Muscle layer of duodenum (tissue), 2 donors: ENCODE measurements around the gene NEU4.
"Not testable (repeated sequence)": the region's sequence is repeated elsewhere in the genome, so short reads cannot be mapped to it uniquely, and the experiment has no call there.

Source experiments
- H3K27ac ChIP-seq: one replicate; pipeline ENCODE4 v1.7.0; 2013; ENCODE audit warnings: mild to moderate bottlenecking, low read length
- H3K27me3 ChIP-seq: one replicate; pipeline ENCODE4 v1.7.0; 2013; ENCODE audit warnings: low read depth, mild to moderate bottlenecking, control low read depth, low read length
- H3K36me3 ChIP-seq, 2 donors: one replicate each; pipeline ENCODE4 v1.7.0; 2013; ENCODE audit warnings: low read length in 2 of 2, control low read depth in 1 of 2, mild to moderate bottlenecking in 1 of 2; ENCODE audit not compliant: insufficient read depth in 2 of 2, control insufficient read depth in 1 of 2
- H3K4me1 ChIP-seq, 2 donors: one replicate each; pipeline ENCODE4 v1.7.0; 2013; ENCODE audit warnings: low read length in 2 of 2, mild to moderate bottlenecking in 2 of 2, control low read depth in 1 of 2, moderate library complexity in 1 of 2; ENCODE audit not compliant: insufficient read depth in 2 of 2, control insufficient read depth in 1 of 2
- H3K4me3 ChIP-seq, 2 donors: one replicate each; pipeline ENCODE4 v1.7.0; 2013; ENCODE audit warnings: low read length in 2 of 2, low read depth in 1 of 2, mild to moderate bottlenecking in 1 of 2
- H3K9me3 ChIP-seq, 2 donors: one replicate each; pipeline ENCODE4 v1.7.0; 2013; ENCODE audit warnings: low read length in 2 of 2, control low read depth in 1 of 2, mild to moderate bottlenecking in 1 of 2; ENCODE audit not compliant: control insufficient read depth in 1 of 2
- donor health status: healthy.

Gene NEU4

GRCh38 chr2:241796209-241796608, 12.8 kb upstream of the NEU4 start:
- no peaks in the 10 kb centered on the region for H3K9me3 ChIP-seq
- no peak overlapping the region for H3K27ac ChIP-seq
- H3K4me1 ChIP-seq: no peaks in the 10 kb centered on the region
- no peaks in the 10 kb centered on the region for H3K36me3 ChIP-seq
- H3K27me3 ChIP-seq: no peaks in the 10 kb centered on the region
- H3K4me3 ChIP-seq: no peak overlapping the region

GRCh38 chr2:241796610-241797138, 12.3 kb upstream of the NEU4 start:
- H3K4me1 ChIP-seq: no peaks in the 10 kb centered on the region
- H3K9me3 ChIP-seq: no peaks in the 10 kb centered on the region

DNA sequence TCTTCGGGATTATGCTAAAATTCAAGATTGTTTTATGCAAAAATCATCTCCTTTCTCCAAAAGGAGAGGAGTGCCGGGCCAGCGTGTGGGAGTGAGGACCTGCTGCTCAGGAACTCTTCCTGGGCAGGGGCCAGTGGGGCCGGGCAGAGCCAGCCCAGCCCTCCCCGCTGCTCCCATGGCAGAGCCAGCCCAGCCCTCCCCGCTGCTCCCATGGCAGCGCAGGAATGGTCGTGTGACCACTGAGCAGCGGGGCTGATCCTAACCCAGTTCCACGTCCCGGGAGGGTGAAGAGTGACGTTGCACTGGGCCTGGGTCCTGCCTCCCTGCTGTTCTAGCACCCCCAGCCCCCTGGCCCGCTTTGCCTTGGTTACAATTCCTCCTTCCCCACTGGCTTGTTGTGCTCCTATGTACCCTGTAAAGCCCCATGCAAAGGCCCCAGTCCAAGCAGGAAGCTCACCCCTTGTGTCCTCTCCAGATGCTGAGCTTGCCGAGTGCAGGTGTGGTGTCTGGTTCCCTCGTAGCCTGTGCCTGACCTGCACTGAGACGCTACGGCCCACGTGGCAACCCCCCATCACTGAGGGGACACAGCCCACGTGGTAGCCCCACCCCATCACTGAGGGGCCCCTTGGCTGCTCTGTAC, 11.4 kb upstream of the NEU4 start:
- Histone ChIP-seq H3K27ac (no peak overlapping the region), H3K27me3 (no peaks in the 10 kb centered on the region), H3K4me3 (no peak overlapping the region), H3K36me3 (no peaks in the 10 kb centered on the region), H3K9me3 (no peaks in the 10 kb centered on the region), H3K4me1 (no peaks in the 10 kb centered on the region)

More at GRCh38 chr2:241796610-241797138, 12.3 kb upstream of the NEU4 start:
- Histone ChIP-seq H3K27ac (no peak overlapping the region), H3K36me3 (no peaks in the 10 kb centered on the region), H3K27me3 (no peaks in the 10 kb centered on the region), H3K4me3 (no peak overlapping the region)

- Histone ChIP-seq H3K27me3 (no peaks in the 10 kb centered on the region), H3K36me3 (no peaks in the 10 kb centered on the region), H3K9me3 (no peaks in the 10 kb centered on the region), H3K27ac (no peak overlapping the region), H3K4me1 (peaks cover 0 to 4% of the 10 kb centered on the region in 2 donors), H3K4me3 (no peak overlapping the region)
Measured at GRCh38 chr2:241798081-241798630, 10.8 kb upstream of the NEU4 start.

DNA sequence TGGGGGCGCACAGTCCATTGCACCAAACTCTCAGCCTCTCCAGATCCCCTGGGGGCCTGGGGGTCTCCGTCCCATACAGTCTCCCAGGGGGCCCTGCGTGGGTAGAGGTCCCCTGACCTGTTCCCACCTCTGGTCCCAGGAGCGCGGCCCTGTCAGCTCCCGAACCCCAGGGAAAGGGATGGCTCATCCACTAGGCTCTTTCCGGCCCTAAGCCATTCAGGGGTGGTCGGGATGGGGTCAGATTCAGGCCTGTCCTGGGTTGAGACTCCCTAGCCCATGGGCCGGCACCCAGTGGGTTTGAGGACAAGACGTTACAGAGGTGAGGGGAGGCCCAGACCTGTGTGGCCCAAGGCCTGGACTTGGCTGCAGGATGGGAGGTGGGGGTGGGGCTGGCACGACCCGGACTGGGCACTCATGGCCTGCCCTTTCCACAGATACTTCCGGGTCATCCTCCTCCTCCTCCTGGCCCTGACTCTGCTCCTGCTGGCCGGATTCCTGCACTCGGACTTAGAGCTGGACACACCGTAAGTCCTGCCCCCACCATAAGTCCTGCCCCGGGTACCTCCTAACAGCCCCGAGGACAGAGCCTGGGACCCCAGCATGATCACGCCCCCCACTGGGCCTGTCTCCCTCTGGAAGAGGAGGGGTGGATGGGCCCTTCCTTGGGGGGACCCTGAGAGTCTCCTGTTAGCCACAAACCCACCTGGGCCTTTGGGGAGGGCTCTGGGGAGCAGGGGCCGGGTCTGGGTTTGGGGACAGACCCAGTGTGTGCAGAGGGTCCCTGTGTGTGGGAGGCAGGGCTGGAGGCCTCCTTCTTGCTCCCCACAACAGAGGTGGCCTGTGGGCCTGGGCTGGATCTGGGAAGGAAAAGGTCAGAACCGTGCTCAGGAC, 10.1 kb upstream of the NEU4 start:
- Histone ChIP-seq H3K4me3 (no peak overlapping the region), H3K36me3 (no peaks in the 10 kb centered on the region), H3K9me3 (no peaks in the 10 kb centered on the region), H3K27ac (no peak overlapping the region), H3K27me3 (peaks cover under 1% of the 10 kb centered on the region), H3K4me1 (peaks cover 0 to 11% of the 10 kb centered on the region in 2 donors)

GRCh38 chr2:241799522-241800197, 9.3 kb upstream of the NEU4 start:
- H3K4me1 ChIP-seq: peaks cover 0 to 19% of the 10 kb centered on the region in 2 donors
- no peak overlapping the region for H3K4me3 ChIP-seq
- no peak overlapping the region for H3K27ac ChIP-seq
- no peaks in the 10 kb centered on the region for H3K36me3 ChIP-seq
- H3K9me3 ChIP-seq: no peaks in the 10 kb centered on the region
- peaks cover 8% of the 10 kb centered on the region for H3K27me3 ChIP-seq

DNA sequence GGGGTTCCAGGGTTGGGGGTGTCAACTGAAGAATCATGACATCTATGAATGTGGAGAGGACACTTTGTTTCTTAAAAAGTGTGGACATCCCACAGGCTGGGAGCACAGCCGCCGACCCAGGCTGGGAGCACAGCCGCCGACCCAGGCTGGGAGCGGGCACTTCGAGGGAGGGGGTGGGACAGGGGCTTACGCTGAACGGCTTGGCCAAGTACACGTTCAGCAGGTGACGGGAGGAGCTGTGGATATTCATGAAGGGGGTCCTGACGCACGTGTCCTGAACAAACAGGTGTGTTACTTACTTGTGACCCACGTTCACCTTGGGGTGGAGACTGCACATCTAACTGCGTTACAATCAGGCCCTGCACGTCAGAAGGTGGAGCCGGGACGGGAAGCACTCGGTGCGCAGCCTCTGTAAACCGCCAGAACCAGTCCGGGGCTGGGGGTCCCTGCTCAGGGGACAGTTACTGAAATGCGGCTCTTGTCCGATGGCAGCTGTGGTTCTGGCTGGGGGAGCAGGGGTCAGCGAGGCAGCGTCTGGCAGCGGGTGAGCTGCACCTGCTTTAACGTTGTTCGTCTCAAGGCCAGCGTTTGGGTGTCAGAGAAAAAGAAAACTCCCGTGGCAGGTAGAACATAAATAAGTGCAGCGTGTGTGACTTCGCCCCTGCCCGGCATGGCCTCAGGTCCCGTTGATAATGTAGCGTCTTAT, 8.6 kb upstream of the NEU4 start:
- peaks cover 11% of the 10 kb centered on the region for H3K27me3 ChIP-seq
- peaks cover 0 to 20% of the 10 kb centered on the region in 2 donors for H3K4me1 ChIP-seq
- H3K4me3 ChIP-seq, H3K36me3 ChIP-seq, H3K9me3 ChIP-seq, H3K27ac ChIP-seq: not testable (repeated sequence)

- Histone ChIP-seq H3K9me3 (no peaks in the 10 kb centered on the region), H3K27me3 (peaks cover 11% of the 10 kb centered on the region), H3K4me1 (peaks cover 0 to 20% of the 10 kb centered on the region in 2 donors), H3K36me3 (no peaks in the 10 kb centered on the region), H3K27ac (no peak overlapping the region), H3K4me3 (no peak overlapping the region)
Measured at GRCh38 chr2:241801611-241802420, 7.2 kb upstream of the NEU4 start.

DNA sequence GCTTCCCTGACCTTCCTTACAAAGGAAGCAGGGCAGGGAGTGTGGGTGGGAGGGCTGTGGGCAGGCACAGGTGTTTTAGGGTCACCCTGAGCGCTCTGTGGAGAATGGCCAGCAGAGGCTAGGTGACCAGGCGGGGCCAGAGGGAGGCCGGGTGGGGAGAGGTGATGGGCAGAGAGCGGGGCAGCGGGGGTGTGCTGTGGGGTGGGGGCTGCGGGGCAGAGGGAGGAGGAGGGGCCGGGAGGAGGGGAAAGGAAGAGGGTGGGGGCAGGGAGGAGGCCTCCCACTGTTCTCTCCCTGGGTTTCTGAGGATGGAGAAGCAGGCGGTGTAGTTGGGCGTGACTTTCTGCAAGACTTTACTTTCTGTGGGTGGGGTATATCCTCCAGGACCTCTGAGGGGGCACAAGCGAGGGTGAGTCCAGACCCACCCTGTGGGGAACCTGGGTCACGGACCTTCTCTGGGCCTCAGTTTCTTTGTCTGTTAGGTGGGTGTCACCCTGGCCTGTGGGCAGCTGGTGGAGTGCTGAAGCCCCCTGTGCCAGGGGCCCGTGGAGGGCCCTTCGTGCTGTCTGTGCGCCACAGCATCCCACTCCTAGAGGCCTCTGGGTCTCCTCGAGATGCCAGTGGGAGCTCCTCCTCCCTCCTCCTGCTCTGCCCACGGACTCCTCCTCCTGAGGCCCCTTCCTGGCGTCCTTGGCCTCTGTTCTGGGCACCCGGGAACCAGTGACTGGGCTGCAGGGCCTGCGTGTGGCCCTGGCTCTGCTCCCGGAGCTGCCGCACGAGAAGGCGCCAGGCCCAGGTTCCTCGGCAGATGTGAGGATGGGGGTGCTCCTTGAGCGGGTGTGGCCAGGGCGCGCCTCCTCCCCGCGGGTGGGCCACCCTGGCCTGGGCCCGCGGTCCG, 6.3 kb upstream of the NEU4 start:
- peaks cover 0 to 20% of the 10 kb centered on the region in 2 donors for H3K4me1 ChIP-seq
- peaks cover 11% of the 10 kb centered on the region for H3K27me3 ChIP-seq
- H3K4me3 ChIP-seq: peak overlapping the region in 1 of 2 donors; percentile 67
- no peak overlapping the region for H3K27ac ChIP-seq
- H3K9me3 ChIP-seq: no peaks in the 10 kb centered on the region
- no peaks in the 10 kb centered on the region for H3K36me3 ChIP-seq
